ENCODE data around the gene DSG1. TPM values are rescaled to one million over a fixed set of nuclear protein-coding genes. Genes with fewer than 3 reads are reported as not detected.

DSG1 gene
- total RNA-seq, 1 experiment from 2014 or later = 0.09 TPM

DNA sequence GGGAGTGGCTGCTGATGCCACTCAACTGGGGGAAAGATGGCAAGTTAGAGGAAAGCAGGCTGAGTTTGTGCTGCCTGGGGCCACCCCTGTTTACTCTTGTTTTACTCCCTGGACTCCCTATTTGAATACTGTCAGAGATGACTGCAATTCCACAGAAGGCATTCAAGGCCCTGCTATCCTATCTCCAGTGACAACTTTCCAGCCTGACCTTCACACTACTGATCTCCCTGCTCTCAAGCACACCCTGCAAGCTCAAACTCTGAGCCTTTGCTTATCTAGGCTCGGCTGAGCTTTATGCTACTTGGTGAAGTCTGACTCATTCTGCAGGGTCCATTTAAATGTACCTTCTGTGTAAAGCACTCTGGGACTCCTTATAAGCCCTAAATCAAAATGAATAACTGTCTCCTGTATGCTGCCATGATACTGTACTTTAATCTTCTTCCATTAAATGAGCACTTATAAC, 39.3 kb upstream of the DSG1 start (continued):
- TF ChIP-seq, protein P1, sequence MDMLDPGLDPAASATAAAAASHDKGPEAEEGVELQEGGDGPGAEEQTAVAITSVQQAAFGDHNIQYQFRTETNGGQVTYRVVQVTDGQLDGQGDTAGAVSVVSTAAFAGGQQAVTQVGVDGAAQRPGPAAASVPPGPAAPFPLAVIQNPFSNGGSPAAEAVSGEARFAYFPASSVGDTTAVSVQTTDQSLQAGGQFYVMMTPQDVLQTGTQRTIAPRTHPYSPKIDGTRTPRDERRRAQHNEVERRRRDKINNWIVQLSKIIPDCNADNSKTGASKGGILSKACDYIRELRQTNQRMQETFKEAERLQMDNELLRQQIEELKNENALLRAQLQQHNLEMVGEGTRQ (CRISPR knock-in tag; IDR thresholded peaks at IDR 0.05) = no peak
- TF ChIP-seq NR1H2 (CRISPR knock-in tag; IDR thresholded peaks at IDR 0.05) (no peak), RORB (CRISPR knock-in tag; IDR thresholded peaks at IDR 0.05) (no peak), ETV6 (CRISPR knock-in tag; IDR thresholded peaks at IDR 0.05) (no peak), MYBL2 (CRISPR knock-in tag; IDR thresholded peaks at IDR 0.05) (no peak)
- TF ChIP-seq, protein P2, sequence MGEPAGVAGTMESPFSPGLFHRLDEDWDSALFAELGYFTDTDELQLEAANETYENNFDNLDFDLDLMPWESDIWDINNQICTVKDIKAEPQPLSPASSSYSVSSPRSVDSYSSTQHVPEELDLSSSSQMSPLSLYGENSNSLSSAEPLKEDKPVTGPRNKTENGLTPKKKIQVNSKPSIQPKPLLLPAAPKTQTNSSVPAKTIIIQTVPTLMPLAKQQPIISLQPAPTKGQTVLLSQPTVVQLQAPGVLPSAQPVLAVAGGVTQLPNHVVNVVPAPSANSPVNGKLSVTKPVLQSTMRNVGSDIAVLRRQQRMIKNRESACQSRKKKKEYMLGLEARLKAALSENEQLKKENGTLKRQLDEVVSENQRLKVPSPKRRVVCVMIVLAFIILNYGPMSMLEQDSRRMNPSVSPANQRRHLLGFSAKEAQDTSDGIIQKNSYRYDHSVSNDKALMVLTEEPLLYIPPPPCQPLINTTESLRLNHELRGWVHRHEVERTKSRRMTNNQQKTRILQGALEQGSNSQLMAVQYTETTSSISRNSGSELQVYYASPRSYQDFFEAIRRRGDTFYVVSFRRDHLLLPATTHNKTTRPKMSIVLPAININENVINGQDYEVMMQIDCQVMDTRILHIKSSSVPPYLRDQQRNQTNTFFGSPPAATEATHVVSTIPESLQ (CRISPR knock-in tag; IDR thresholded peaks at IDR 0.05) = no peak
- TF ChIP-seq, protein P3, sequence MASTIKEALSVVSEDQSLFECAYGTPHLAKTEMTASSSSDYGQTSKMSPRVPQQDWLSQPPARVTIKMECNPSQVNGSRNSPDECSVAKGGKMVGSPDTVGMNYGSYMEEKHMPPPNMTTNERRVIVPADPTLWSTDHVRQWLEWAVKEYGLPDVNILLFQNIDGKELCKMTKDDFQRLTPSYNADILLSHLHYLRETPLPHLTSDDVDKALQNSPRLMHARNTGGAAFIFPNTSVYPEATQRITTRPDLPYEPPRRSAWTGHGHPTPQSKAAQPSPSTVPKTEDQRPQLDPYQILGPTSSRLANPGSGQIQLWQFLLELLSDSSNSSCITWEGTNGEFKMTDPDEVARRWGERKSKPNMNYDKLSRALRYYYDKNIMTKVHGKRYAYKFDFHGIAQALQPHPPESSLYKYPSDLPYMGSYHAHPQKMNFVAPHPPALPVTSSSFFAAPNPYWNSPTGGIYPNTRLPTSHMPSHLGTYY (CRISPR knock-in tag; IDR thresholded peaks at IDR 0.05) = no peak

DNA sequence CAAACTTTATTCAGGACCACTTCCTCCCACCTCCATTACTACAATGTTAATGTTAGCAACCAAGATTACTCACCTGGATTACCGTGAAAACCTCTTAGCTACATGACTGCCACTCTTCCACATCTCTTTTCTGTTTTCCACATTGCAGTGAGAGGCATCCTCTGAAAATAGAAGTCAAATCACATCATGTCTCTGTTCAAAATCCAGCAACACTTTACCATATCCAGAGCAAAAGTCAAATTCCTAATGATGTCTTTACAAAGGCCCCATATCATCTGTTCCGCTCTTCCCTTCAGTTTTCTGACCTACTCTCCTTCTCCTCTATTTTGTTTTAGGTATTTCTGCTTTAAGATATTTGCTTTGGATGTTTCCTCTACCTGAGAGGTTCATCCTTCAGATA, 37.5 kb upstream of the DSG1 start:
- peaks cover 32% of the 10 kb centered on the region for H3K4me1 Mint-ChIP-seq
- CTCF ChIA-PET = no interaction called here
- DNase-seq (ENCODE audit: low spot score) (no peak), ATAC-seq (no peak)
- TF ChIP-seq, protein P4, sequence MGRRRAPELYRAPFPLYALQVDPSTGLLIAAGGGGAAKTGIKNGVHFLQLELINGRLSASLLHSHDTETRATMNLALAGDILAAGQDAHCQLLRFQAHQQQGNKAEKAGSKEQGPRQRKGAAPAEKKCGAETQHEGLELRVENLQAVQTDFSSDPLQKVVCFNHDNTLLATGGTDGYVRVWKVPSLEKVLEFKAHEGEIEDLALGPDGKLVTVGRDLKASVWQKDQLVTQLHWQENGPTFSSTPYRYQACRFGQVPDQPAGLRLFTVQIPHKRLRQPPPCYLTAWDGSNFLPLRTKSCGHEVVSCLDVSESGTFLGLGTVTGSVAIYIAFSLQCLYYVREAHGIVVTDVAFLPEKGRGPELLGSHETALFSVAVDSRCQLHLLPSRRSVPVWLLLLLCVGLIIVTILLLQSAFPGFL (CRISPR knock-in tag; IDR thresholded peaks at IDR 0.05; ENCODE audit: borderline replicate concordance) = no peak
- TF ChIP-seq TEAD1 (CRISPR knock-in tag; IDR thresholded peaks at IDR 0.05) = no peak
- no peak for TF ChIP-seq EMX1 (CRISPR knock-in tag; IDR thresholded peaks at IDR 0.05)
- no peak for TF ChIP-seq FOXP1 (CRISPR knock-in tag; IDR thresholded peaks at IDR 0.05; ENCODE audit: borderline replicate concordance)
- TF ChIP-seq NR2C2 (CRISPR knock-in tag; IDR thresholded peaks at IDR 0.05) = no peak
- TF ChIP-seq, protein P5, sequence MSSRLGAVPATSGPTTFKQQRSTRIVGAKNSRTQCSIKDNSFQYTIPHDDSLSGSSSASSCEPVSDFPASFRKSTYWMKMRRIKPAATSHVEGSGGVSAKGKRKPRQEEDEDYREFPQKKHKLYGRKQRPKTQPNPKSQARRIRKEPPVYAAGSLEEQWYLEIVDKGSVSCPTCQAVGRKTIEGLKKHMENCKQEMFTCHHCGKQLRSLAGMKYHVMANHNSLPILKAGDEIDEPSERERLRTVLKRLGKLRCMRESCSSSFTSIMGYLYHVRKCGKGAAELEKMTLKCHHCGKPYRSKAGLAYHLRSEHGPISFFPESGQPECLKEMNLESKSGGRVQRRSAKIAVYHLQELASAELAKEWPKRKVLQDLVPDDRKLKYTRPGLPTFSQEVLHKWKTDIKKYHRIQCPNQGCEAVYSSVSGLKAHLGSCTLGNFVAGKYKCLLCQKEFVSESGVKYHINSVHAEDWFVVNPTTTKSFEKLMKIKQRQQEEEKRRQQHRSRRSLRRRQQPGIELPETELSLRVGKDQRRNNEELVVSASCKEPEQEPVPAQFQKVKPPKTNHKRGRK (CRISPR knock-in tag; IDR thresholded peaks at IDR 0.05; ENCODE audit: borderline replicate concordance) = no peak
- no peak for TF ChIP-seq SOX15 (CRISPR knock-in tag; IDR thresholded peaks at IDR 0.05)
- no peak for TF ChIP-seq ELF4 (CRISPR knock-in tag; IDR thresholded peaks at IDR 0.05; ENCODE audit: low read depth)
- TF ChIP-seq, protein P6, sequence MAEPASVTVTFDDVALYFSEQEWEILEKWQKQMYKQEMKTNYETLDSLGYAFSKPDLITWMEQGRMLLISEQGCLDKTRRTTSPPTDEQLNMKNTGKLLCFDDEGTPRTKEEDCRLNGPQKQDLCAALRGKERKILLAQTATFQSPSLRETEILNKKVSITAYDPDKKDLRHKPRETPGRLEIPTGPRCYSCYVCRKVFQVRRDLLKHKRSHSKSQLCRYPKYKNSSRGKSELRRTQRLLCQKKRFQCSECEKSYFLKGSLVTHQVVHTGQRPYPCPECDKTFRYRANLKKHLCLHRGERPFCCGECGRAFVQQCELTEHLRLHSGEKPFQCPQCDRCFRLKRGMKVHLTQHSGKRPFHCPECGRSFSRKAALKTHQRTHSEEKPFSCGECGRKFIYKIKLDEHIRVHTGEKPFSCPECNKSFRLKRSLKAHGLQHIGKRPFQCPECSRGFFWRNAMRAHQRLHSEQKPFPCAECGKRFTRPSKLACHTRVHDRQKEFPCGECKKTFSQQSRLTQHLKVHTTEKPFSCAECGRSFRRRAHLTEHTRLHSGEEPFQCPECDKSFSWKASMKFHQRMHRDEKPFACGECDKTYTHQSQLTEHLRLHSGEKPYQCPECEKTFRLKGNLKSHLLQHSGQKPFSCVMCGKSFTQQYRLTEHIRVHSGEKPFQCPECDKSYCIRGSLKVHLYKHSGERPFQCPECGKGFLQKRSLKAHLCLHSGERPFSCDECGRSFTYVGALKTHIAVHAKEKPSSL (CRISPR knock-in tag; conservative IDR thresholded peaks at IDR 0.05) = no peak
- TF ChIP-seq, protein P7, sequence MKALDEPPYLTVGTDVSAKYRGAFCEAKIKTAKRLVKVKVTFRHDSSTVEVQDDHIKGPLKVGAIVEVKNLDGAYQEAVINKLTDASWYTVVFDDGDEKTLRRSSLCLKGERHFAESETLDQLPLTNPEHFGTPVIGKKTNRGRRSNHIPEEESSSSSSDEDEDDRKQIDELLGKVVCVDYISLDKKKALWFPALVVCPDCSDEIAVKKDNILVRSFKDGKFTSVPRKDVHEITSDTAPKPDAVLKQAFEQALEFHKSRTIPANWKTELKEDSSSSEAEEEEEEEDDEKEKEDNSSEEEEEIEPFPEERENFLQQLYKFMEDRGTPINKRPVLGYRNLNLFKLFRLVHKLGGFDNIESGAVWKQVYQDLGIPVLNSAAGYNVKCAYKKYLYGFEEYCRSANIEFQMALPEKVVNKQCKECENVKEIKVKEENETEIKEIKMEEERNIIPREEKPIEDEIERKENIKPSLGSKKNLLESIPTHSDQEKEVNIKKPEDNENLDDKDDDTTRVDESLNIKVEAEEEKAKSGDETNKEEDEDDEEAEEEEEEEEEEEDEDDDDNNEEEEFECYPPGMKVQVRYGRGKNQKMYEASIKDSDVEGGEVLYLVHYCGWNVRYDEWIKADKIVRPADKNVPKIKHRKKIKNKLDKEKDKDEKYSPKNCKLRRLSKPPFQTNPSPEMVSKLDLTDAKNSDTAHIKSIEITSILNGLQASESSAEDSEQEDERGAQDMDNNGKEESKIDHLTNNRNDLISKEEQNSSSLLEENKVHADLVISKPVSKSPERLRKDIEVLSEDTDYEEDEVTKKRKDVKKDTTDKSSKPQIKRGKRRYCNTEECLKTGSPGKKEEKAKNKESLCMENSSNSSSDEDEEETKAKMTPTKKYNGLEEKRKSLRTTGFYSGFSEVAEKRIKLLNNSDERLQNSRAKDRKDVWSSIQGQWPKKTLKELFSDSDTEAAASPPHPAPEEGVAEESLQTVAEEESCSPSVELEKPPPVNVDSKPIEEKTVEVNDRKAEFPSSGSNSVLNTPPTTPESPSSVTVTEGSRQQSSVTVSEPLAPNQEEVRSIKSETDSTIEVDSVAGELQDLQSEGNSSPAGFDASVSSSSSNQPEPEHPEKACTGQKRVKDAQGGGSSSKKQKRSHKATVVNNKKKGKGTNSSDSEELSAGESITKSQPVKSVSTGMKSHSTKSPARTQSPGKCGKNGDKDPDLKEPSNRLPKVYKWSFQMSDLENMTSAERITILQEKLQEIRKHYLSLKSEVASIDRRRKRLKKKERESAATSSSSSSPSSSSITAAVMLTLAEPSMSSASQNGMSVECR (CRISPR knock-in tag; IDR thresholded peaks at IDR 0.05; ENCODE audit: borderline replicate concordance) = no peak
- no peak for TF ChIP-seq SMAD3 (CRISPR knock-in tag; IDR thresholded peaks at IDR 0.05; ENCODE audit: borderline replicate concordance)
- TF ChIP-seq ATF1 (CRISPR knock-in tag; IDR thresholded peaks at IDR 0.05) = no peak
- TF ChIP-seq, protein P8, sequence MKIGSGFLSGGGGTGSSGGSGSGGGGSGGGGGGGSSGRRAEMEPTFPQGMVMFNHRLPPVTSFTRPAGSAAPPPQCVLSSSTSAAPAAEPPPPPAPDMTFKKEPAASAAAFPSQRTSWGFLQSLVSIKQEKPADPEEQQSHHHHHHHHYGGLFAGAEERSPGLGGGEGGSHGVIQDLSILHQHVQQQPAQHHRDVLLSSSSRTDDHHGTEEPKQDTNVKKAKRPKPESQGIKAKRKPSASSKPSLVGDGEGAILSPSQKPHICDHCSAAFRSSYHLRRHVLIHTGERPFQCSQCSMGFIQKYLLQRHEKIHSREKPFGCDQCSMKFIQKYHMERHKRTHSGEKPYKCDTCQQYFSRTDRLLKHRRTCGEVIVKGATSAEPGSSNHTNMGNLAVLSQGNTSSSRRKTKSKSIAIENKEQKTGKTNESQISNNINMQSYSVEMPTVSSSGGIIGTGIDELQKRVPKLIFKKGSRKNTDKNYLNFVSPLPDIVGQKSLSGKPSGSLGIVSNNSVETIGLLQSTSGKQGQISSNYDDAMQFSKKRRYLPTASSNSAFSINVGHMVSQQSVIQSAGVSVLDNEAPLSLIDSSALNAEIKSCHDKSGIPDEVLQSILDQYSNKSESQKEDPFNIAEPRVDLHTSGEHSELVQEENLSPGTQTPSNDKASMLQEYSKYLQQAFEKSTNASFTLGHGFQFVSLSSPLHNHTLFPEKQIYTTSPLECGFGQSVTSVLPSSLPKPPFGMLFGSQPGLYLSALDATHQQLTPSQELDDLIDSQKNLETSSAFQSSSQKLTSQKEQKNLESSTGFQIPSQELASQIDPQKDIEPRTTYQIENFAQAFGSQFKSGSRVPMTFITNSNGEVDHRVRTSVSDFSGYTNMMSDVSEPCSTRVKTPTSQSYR (CRISPR knock-in tag; IDR thresholded peaks at IDR 0.05) = no peak
- peaks cover 22% of the 10 kb centered on the region for H3K9me3 Mint-ChIP-seq
- H3K27ac Mint-ChIP-seq = no peak overlapping the region
- no peaks in the 10 kb centered on the region for H3K27me3 Mint-ChIP-seq (ENCODE audit: low read depth)
- H3K4me3 Mint-ChIP-seq = no peak overlapping the region
- POLR2A ChIA-PET = no interaction called here
- peaks cover 23% of the 10 kb centered on the region for H3K36me3 Mint-ChIP-seq
